AG09309 (cell line): ENCODE results near the gene COG3.
"Not testable (repeated sequence)": the region's sequence is repeated elsewhere in the genome, so short reads cannot be mapped to it uniquely, and the experiment has no call there.

Experiments
- DNase-seq: peaks from one replicate; pipeline ENCODE4 v3.0.0-alpha.2; 2010; ENCODE audit warnings: low read depth
- H3K4me3 ChIP-seq: 2 replicates; pipeline ENCODE4 v1.5.1; 2011; ENCODE audit warnings: mild to moderate bottlenecking, low read depth, low read length, moderate library complexity; ENCODE audit not compliant: control insufficient read depth
- TF ChIP-seq, protein P1 (sequence below): IDR thresholded peaks from 2 replicates; pipeline ENCODE4 v1.5.1; 2011; ENCODE audit warnings: mild to moderate bottlenecking, low read depth, low read length, inconsistent platforms; ENCODE audit not compliant: insufficient read depth, control insufficient read depth; ENCODE audit errors: missing control alignments

Gene COG3

DNA sequence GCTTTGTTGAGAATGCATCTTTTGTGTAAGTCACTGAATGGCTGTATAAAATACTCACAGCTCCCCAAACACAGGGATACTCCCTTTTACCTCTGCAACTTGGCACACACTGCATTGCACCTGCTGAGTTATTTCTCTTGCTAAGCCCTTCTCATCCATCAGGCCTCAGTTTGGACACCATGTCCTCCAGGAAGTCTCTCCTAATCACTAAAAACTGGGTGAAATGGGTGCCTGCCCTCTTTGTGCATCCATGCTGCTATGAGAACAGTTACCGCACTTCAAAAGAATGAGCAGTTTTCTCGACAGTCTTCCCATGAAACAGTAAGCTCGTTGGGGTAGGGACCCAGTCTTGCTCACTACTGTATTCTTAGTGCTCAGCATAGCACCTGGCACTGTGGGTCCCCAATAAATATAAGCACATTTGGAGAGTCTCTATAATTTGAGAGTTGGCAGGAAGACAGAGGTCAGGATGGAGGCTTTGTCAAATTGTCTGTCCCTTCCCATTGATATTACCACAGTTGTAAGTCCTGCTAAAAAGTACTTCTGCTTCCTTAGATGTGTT, 41.9 kb upstream of the COG3 start:
- H3K4me3 ChIP-seq: no peak overlapping the region
- TF ChIP-seq, protein P1, sequence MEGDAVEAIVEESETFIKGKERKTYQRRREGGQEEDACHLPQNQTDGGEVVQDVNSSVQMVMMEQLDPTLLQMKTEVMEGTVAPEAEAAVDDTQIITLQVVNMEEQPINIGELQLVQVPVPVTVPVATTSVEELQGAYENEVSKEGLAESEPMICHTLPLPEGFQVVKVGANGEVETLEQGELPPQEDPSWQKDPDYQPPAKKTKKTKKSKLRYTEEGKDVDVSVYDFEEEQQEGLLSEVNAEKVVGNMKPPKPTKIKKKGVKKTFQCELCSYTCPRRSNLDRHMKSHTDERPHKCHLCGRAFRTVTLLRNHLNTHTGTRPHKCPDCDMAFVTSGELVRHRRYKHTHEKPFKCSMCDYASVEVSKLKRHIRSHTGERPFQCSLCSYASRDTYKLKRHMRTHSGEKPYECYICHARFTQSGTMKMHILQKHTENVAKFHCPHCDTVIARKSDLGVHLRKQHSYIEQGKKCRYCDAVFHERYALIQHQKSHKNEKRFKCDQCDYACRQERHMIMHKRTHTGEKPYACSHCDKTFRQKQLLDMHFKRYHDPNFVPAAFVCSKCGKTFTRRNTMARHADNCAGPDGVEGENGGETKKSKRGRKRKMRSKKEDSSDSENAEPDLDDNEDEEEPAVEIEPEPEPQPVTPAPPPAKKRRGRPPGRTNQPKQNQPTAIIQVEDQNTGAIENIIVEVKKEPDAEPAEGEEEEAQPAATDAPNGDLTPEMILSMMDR: no peak
- no peak for DNase-seq

DNA sequence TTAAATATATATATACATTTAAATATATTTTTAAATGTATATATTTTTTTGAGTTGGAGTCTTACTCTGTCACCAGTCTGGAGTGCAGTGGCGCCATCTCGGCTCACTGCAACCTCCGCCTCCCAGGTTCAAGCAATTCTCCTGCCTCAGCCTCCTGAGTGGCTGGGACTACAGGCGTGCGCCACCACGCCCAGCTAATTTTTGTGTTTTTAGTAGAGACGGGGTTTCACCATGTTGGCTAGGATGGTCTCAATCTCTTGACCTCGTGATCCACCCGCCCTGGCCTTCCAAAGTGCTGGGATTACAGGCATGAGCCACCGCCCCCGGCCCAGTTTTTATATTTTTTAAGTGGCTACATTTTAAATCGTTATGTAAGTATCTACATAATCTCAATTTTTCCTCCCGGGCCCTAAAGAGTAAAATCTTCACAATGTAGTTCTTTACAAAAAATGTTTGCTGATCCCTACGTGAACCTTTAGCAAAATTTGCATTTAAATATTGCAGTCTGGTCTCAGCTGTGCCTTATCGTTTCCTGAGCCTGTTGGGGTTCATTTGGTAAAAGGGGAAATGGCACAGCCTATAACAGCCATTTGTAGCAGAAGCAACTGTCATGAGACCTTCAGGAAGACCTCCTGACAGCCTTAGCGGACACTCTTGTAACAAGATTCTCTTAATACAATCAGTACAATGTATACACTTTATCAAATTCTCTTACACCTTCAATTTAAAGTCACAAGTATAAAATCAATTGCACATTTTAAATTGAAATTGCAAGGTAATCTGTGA, 38.5 kb upstream of the COG3 start:
- DNase-seq, H3K4me3 ChIP-seq: not testable (repeated sequence)

DNA sequence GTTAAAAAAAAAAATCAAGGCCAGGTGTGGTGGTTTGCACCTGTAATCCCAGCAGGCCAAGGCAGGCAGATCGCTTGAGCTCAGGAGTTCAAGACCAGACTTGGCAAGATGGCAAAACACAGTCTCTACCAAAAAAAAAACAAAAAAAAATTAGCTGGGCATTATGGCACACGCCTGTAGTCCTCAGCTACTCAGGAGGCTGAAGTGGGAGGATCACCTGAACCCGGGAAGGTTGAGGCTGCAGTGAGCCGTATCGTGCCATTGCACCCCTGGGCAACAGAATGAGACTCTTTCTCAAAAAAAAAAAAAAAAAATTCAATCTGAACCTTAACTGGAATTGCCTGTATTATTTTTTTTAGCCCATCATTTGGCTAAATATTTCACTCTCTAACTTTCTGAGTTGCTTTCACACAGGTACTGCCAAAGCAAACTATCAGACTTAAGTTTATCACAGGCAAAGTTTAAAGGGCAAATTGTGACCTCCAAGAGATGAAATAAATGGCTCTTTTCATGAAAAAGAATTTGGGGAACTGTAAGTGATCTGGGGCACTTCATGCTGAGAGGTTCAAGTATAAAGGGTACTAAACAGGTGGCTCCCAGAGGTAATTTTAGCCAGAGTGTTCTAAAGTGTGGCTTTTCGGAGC, 31.9 kb upstream of the COG3 start:
- no peak for DNase-seq
- TF ChIP-seq, protein P1: no peak
- no peak overlapping the region for H3K4me3 ChIP-seq

DNA sequence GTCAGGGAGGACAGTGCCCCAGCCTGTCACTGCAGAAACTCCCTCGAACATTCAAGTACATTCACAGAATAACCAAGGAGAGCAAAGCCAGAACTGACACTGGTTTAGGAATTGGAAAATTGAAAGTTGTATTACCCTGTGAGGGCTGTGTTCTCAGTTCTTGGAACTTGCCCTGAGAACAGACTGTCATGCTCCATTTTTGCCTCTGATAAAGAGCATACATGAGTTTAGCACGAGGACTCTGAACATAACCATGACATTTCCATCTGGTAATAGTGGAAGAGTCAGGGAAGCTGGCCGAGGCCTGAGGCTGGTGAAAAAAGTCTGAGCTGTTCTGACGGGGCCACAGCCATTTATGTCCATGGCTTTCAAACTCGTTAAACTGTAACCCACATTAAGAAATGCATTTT, 31.4 kb upstream of the COG3 start:
- TF ChIP-seq, protein P1: no peak
- no peak overlapping the region for H3K4me3 ChIP-seq
- no peak for DNase-seq

DNA sequence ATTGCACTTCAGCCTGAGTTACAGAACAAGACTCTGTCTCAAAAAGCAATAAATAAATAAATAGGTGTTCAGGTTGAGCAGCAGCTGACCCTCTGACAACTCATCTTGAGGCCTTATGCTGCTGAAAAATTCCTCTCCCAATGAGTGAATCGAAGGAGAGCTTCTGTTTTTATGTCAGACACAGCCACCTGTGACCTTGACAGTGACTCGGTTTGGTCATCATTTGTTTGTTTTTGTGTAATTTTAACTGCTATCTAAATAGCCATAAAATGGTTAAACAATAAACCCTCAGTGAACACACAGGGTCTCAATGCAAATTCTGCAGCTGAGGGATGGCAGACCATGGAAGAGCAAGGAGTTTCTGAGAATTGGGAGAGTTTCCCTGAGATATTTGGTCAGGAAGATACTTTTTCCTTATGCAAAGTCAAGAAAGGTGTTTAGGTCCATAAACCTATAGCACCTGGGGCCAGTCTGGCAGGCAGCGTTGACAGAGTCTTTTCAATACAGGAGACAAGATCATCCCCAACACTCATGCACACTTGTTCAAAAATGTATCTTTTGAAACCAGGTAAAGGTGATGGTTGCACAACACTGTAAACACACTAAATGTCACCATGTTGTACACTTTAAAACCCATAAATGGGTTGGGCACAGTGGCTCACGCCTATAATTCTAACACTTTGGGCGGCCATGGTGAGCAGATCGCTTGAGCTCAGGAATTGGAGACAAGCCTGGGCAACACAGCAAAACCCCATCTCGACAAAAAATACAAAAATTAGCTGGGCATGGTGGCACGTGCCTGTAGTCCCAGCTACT, 30.0 kb upstream of the COG3 start:
- no peak for DNase-seq
- TF ChIP-seq, protein P1: no peak
- H3K4me3 ChIP-seq: no peak overlapping the region

DNA sequence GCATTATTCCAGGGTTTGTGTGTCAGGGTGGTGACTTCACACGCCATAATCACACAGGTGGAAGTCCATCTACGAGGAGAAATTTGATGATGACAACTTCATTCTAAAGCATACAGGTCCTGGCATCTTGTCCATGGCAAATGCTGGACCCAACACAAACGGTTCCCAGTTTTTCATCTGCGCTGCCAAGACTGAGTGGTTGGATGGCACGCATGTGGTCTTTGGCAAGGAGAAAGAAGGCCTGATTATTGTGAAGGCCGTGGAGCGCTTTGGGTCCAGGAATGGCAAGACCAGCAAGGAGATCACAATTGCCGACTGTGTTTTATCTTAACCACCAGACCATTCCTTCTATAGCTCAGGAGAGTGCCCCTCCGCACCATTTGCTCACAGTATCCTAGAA, 28.4 kb upstream of the COG3 start:
- no peak overlapping the region for H3K4me3 ChIP-seq
- TF ChIP-seq, protein P1: no peak
- DNase-seq: no peak

DNA sequence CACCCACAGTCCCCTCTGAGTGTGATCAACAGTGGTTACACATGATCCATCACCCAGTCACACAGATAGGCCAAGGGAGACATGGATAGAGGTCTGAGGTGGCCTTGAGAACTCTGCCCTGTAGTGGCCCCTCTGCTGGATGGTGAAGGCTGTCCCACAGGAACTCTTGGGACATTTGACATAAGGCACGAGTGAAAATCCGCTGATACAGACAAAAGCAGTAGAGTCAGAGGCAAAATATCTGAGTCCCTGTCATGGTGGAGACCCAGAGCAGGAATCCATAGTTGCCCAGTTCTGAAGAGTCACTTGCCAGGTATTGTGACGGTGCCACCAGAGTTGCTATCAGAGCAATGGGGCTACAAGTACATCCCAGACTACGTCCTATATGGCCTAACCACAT, 27.8 kb upstream of the COG3 start:
- no peak overlapping the region for H3K4me3 ChIP-seq
- DNase-seq: no peak
- TF ChIP-seq, protein P1: no peak
